Tibial nerve (tissue), 3 donors: Measurements from ENCODE around the gene SORBS1.

ENCODE experiments used
- CTCF ChIP-seq, 5 experiments: fragments of 200-600 bp in 3 of 5; fragments of 450-650 bp in 2 of 5; sonication (generic) in 3 of 5; IDR thresholded peaks; one replicate each; pipeline ENCODE4 v1.5.1; 2016 to 2019; ENCODE audit warnings: antibody characterized with exemption in 5 of 5, mild to moderate bottlenecking in 3 of 5, moderate library complexity in 2 of 5
- POLR2A ChIP-seq, 2 donors: fragments of 450-650 bp; IDR thresholded peaks; one replicate each; pipeline ENCODE4 v1.6.1; 2017; ENCODE audit warnings: antibody characterized with exemption in 2 of 2, mild to moderate bottlenecking in 2 of 2, moderate library complexity in 2 of 2

DNA sequence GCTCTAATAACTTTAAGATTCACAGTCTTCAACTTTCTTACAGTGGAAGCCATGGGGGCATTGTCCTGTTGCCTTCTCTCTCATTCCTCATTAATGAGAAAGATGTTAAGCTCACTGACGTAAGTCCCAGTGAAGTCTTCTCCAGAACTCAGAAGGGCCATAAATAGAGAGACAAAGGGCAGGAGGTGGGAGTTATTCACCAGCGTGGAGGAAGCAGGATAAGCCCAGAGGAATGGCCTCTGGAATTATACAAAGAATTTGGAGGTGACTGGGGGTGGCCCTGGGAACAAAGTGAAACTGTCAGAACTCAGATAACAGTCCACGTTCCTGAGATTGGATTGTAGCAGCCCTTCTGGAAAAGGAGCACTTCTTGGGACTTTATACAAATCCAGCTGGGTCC, 52.4 kb downstream of the SORBS1 start:
- TF ChIP-seq CTCF (IDR thresholded peaks at IDR 0.05) (no peak), POLR2A (IDR thresholded peaks at IDR 0.05) (no peak)
